CD4-positive, alpha-beta T cell treated with Interleukin-17A for 4 hours (primary cell): ENCODE data around the gene EFR3B.
"Not testable (repeated sequence)": the region's sequence is repeated elsewhere in the genome, so short reads cannot be mapped to it uniquely, and the experiment has no call there.

Experiments used
- DNase-seq: peaks from one replicate; pipeline ENCODE4 v3.0.0-alpha.2; 2020; ENCODE audit warnings: mixed read lengths

Gene EFR3B

DNA sequence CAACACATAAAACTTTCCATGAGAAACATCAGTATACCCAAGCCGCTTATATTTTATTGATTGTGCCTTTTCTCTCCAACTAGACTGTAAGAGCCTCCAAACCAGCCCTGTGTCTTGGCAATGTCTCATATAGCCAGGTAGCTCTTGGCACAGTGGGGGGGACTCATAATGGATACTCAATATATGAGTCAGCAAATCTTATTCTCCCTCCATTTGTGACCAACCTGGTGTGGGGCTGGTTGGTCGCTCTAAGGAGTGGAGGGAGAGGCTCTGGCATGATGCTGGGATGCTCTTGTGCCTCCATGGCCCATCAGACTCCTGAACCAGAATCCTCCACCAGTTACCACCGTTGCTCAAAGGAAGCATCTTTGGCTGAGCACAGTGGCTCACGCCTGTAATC lies 32.0 kb downstream of the EFR3B start:
- no peak for DNase-seq

DNA sequence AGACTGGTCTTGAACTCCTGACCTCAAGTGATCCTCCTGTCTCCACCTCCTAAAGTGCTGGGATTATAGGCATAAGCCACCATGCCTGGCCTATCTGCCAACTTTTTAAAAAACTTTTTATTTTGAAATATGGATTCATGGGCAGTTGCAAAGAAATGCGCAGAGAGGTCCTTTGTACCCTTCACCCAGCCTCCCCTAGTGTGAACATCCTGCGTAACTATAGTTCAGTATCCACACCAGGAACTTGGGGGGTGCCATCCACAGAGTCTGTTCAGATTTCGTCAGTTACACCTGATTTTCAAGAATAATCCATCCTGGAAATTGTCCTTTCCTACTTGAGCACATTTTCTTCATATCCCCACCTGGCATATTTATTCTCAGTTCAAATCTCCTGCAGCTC lies 33.0 kb downstream of the EFR3B start:
- no peak for DNase-seq

- DNase-seq = no peak
Observed at GRCh38 chr2:25076749-25077148, 34.9 kb downstream of the EFR3B start.

DNA sequence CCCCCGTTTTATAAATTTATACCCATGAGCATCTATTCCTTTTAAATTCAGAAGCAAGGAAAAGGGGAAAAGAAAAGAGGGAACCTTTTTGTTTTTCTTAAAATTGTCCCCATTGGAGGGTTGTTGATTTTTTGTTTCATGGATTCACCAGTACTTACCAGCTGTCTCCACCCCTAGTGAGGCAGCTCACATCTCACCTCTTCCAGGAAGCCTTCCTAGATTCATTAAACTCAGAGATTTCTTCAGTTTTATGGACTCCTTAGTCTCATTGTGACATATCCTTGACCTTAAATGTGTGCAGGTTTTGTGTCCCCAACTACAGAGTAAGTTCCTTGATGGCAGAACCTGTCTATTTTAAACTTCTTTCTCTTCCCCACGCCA lies 35.9 kb downstream of the EFR3B start:
- no peak for DNase-seq

DNA sequence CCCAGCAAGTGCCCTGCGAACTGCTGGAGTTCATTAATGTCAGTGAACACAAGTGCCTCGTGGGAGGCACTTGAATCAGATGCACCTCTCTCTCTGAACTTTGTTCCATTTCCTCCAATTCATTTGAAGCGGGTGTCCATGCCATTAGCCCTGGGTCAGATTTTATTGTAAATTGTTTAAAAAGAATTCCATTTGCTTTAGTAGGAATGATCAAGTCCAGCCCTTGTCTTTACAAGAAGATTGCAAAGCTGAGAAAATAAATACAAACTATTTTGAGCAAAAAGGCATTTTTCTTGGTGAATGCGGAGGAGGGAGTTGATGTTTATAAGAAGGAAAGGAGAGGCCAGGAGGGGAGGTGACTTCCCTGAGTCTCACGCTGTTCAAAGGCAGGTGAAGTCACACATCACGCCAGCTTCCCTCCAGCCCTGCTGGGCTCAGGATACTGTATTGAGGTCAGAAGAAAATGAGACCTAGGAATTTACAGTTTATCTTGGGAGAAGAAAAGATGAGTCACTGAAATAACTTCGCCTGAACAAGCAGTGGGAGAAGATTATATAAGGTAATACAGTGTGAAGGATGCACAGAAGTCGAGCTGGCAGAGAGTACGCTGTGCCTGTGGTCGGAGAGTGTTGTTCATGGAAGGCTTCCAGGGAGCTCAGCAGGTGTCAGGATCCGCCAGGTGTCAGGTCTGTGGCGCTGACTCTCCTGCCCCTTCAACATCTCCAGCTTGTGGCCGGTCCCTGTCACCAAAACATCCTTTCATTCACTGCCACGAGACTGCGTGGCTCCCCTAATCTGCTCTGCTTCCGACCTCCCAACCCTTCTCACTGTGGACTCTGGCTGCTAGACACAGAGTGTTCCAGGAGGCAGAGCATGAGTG lies 36.5 kb downstream of the EFR3B start:
- DNase-seq = no peak

DNA sequence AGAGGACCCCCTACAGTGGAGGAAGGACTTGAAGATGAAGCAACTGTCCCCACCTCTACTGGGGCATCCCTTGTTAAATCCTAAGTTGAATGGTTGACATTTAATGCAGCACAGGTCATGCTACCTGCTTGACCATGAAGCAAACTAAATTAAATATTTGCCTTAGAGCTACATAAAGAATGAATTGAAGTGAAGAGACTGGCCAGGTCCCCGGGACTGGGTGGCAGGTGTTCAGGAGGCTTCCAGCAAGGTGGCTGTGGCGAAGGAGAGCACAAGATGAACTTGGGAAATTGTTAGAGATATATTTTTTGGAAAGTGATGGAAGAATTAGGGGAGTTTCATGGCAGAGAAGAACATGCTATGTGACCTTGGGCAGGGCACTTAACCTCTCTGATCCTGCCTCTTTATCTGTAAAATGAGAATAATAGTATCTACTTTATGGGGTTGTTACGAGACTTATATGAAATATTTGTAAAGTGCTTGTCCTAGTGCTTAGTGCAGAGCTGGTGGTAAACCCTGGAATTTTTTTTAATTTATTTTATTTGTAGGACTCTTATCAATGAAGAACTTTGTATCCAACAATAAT lies 37.3 kb downstream of the EFR3B start:
- no peak for DNase-seq

GRCh38 chr2:25081237-25081790 lies 39.4 kb downstream of the EFR3B start:
- DNase-seq = no peak

DNA sequence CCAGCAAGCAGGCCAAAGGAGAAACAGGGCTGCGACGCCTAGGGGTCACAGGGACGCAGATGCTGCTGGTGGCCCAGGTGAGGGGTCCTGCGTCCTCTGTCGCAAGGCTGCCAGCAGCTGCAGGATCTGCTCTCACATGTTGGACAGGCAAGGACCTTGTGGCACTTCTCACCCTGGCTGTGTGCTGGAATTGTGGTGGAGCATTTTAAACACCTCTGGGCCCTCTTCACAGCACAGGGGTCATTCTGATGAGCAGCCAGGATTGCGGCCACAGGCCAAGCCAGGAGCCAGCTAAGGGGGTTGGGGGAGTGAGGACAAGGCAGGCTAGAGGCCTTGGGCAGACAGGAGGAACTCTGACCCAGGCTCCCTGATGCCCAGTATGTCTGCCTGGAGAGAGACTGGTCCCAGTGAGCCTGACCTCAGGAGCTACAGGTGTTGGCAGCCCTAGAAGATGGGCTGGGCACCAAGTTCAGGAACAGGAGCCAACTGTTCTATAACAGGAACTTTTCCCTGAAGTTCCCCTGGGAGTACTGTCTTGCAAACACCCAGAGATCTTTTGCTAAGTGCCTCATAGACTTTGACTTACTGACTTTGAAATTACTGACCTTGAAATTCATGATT lies 40.2 kb downstream of the EFR3B start:
- DNase-seq = no peak

DNA sequence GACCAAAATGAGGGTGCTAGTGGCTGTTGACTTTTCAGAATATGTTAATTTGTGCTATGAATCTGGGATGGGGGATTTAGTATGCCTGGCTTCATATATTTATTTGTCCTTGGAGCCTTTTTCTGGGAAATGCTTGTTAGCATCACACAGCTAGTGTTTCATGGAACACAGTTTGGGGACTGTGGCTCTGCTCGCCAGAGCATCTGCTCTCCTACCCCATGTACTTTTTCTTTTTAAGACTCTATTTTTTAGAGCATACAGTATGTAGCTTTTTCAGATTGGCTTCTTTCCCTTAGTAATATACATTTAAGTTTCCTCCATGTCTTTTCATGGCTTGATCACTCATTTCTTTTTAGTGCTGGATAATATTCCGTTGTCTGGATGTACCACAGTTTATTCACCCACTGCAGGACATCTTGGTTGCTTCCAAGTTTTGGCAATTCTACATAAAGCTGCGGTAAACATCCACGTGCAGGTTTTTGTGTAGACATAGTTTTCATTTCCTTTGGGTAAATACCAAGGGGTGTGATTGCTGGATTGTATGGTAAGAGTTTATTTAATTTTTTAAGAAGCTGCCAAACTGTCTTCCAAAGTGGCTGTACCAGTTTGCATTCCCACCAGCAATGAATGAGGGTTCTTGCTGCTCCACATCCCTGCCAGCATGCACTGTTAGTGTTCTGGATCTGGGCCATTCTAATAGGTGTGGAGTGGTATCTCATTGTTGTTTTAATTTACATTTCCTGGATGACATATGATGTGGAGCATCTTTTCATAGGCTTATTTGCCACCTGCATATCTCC lies 44.1 kb downstream of the EFR3B start:
- no peak for DNase-seq

DNA sequence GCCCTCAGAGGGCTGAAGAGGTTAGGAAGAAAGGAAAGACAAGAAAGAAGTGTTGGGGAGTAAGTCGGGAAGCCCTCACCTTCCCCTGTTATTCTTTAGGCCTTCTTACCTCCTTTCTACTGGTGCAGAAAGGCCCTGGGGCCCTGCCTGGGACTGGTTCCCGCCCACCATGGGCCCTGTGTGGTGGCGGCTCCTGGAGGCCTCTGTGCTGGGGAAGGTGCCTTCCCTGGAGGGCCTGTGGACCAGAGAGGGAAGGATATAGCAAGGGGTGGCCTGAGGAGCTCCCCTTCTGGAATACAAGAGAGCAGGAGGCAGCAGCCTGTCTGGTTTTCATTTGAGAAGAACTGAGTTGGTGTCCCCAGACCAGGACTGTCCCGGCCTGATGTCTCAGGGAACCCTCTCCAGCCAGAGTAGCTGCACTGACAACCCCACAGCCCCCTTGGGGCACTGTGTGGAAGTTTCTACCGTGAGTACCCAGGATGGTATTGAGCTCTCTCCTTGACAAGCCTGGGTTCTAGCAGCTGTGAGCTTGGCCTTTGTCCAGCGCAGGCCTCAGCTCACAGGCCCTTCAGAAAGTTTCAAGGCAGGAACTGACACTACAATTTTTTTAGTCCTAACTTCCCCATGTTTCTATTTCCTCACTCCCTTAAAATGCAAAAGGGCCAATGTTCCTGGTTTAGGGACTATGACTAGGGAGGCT lies 47.1 kb downstream of the EFR3B start:
- no peak for DNase-seq

GRCh38 chr2:25089605-25090315 lies 47.9 kb downstream of the EFR3B start:
- no peak for DNase-seq

GRCh38 chr2:25090801-25091200 lies 48.9 kb downstream of the EFR3B start:
- no peak for DNase-seq

- no peak for DNase-seq
Observed at GRCh38 chr2:25091265-25091664, 49.4 kb downstream of the EFR3B start.

GRCh38 chr2:25098056-25098455 lies 56.2 kb downstream of the EFR3B start:
- DNase-seq = no peak

DNA sequence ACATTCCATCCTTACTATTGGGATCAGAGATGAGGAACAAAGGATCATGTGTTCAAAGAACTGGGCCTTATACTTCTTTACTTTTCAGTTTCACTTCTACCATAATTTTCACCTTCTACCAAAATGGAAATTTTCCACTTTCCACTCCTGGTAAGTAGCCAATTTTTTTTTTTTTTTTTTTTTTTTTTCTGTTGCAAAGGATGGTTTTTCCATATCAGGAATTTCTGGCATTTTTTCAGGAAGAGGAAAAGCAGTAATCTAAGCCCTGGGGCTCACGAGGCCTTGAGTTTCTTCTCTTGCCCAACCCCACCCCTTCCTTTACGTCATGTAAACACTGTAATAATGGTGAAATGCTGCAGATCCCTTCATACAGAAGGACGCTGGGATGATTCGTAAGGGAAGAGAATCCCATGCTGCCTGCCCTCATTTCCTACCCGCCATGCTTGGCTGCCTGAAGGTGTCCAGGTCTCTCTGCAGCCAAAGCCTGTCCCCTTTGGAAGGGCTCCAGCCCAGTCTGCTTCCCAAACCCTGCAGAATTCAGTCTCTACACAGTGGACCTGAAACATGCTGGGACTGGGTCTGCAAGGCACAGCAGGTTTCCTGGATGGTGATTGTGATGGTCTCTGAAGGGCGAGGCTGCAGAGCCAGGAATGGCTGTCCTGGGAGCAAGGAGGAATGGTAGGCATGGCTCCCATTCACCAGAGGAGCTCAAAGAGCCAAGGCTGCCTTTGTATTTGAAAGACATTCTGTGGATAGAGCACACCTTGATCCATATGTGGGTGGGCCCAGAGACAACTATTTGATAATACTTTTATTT lies 57.0 kb downstream of the EFR3B start:
- no peak for DNase-seq

GRCh38 chr2:25102352-25102751 lies 60.5 kb downstream of the EFR3B start:
- not testable (repeated sequence) for DNase-seq

DNA sequence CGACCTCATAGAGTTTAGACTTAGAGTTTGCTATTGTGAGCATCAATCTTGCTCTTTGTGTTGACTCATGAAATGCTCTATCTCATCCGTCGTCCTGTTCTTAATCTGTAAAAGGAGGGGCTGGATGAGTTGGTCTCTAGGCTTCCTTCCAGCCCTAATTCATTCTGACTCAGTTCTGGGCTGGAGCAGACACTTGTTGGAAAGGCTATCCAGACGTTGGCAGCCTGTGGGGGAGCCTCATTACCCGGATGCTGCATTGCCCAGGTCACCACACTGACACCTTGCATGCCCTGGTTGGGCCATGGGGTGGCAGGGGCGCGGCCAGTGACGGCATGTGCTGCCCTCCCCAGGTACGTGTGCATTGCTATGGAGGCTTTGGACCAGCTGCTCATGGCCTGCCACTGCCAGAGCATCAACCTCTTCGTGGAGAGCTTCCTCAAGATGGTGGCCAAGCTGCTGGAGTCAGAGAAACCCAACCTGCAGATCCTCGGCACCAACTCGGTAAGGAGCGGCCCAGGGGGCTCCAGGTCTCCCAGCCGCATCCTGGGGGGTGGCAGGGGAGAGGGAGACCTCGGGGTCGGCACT lies 61.5 kb downstream of the EFR3B start:
- DNase-seq = no peak

DNA sequence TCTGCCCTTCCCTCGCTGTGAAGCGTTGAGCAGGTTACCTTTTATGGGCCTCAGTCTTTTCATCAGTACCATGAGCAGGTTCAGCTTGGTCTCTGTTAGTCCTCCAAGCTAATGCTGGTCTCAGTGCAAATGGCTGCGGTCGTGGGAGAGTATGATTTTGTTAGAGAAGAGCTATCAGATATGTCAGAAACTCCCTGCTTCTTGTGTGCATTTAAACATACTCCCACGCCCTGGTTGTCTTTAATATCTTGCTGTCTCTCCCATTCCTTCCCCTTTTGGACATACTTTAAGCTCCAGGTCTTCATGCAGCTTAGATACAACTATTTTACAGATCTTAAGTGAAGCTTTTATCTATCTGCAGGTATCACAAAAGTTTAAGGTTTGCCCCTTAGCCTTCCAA lies 62.9 kb downstream of the EFR3B start:
- DNase-seq = no peak

DNA sequence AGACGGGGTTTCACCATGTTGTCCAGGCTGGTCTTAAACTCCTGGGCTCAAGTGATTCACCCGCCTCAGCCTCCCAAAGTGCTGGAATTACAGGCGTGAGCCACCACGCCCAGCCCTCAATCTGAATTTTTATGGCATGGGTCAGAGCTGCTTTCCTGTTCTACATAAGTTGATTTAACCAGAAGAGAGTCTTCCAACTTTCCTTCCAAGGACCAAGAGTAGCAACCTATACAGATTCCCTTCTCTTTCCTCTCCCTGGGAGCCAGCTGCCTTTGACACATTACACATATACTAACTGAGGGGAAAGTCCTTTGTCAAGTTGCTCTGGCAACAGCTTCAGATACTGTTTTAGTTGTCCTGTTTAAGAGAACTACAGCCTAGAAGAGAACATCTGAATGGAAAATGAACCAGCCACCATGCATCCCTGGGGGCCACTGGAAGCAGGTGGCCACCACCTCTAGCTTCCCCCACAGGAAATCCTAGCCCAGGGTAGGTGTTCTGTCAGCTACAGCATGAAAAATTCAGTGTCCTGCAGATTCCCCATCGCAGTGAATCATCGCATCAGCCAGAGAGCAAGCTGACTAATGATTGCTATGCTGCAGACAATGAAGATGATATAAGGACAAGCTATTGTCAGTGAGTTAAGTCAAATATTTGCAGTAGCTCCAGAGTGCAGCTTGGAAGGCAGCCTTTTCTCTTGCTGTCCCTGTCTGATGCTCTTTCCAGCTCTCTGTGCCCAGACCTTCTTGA lies 63.6 kb downstream of the EFR3B start:
- no peak for DNase-seq

- no peak for DNase-seq
Observed at GRCh38 chr2:25109822-25110221, 67.9 kb downstream of the EFR3B start.
